ENCODE data around the gene LRRC4C. TPM values are rescaled to one million over a fixed set of nuclear protein-coding genes. Genes with fewer than 3 reads are reported as not detected.

LRRC4C gene
- total RNA-seq, 1 experiment from 2014 or later, result 0.15 TPM

DNA sequence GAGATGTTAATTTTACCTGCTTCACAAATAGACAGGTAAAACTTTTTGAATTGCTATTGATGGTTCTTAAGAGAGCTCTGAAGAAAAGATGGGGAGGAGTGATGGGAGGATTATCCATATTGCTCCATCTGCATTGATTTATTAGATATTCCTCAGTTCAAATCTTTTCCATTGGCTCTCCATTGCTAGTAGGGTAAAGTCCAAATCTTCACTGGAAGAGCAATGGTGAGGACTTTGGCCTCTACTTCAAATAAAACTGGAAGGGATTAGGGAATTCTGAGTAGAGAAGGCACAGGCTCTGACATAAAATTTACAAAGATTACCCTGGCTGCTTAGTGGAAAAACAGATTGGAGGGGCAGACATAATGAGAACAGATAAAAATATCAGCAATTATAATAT is 1024.1 kb downstream of the LRRC4C start:
- in situ Hi-C loops (cut with HindIII; ENCODE audit: low pct_unique_long_range_greater_than_20kb, low sequenced_read_pairs) (no loop called here), intact Hi-C loops (cut with micrococcal nuclease; ENCODE audit: unreplicated experiment) (no loop called here)

DNA sequence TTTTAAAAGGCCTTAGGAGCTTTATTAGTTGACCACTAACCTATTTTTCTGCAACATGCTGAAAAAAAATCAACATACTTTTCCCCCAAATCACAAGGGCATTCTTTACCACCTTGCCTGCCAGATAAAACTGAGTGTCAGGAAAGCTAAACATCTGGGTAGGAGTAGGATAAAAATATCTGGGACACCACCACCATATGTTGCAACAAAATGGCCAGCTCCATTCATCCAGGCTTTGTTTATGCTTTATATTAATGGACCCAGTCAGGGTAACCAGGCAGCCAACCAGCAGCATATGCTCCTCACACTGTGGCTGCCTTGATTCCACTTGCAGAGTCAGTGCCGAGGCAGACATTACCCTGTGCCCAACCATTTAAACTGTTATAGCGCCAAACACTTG is 1024.5 kb downstream of the LRRC4C start:
- no peak for DNase-seq (ENCODE audit: low read depth, low spot score)
- TF ChIP-seq, protein P1, sequence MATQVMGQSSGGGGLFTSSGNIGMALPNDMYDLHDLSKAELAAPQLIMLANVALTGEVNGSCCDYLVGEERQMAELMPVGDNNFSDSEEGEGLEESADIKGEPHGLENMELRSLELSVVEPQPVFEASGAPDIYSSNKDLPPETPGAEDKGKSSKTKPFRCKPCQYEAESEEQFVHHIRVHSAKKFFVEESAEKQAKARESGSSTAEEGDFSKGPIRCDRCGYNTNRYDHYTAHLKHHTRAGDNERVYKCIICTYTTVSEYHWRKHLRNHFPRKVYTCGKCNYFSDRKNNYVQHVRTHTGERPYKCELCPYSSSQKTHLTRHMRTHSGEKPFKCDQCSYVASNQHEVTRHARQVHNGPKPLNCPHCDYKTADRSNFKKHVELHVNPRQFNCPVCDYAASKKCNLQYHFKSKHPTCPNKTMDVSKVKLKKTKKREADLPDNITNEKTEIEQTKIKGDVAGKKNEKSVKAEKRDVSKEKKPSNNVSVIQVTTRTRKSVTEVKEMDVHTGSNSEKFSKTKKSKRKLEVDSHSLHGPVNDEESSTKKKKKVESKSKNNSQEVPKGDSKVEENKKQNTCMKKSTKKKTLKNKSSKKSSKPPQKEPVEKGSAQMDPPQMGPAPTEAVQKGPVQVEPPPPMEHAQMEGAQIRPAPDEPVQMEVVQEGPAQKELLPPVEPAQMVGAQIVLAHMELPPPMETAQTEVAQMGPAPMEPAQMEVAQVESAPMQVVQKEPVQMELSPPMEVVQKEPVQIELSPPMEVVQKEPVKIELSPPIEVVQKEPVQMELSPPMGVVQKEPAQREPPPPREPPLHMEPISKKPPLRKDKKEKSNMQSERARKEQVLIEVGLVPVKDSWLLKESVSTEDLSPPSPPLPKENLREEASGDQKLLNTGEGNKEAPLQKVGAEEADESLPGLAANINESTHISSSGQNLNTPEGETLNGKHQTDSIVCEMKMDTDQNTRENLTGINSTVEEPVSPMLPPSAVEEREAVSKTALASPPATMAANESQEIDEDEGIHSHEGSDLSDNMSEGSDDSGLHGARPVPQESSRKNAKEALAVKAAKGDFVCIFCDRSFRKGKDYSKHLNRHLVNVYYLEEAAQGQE (IDR thresholded peaks at IDR 0.05; ENCODE audit: insufficient read depth in 1 of 2, low read depth in 2 of 2, low read length in 1 of 2), result no peak
- TF ChIP-seq CTCF (IDR thresholded peaks at IDR 0.05), result no peak
- no peak for TF ChIP-seq POLR2AphosphoS5 (IDR thresholded peaks at IDR 0.05; ENCODE audit: low read depth, low read length)
- TF ChIP-seq SIN3A (IDR thresholded peaks at IDR 0.05; ENCODE audit: borderline replicate concordance, insufficient read depth, low read depth, low read length), result no peak
- TF ChIP-seq TCF7L2 (IDR thresholded peaks at IDR 0.05; ENCODE audit: low read depth, low read length), result no peak
- BruUV-seq (replicated peaks), result no TSS peak

More for the DNA sequence above, 1024.1 kb downstream of the LRRC4C start:
- Histone ChIP-seq H3K4me1 (ENCODE audit: control insufficient read depth, insufficient read depth, low read length) (no peaks in the 10 kb centered on the region), H3K27ac (ENCODE audit: low read length) (no peak overlapping the region), H3K27me3 (ENCODE audit: control insufficient read depth, insufficient read depth, low read length) (no peaks in the 10 kb centered on the region), H3K9me3 (ENCODE audit: control insufficient read depth, insufficient read depth, low read depth, low read length) (no peaks in the 10 kb centered on the region), H3K4me3 (ENCODE audit: low read depth in 2 of 2, low read length in 2 of 2) (no peak overlapping the region), H3K36me3 (ENCODE audit: control insufficient read depth, insufficient read depth, low read length) (no peaks in the 10 kb centered on the region)
- POLR2A ChIA-PET, result no interaction called here
- no peak for TF ChIP-seq POLR2AphosphoS5 (IDR thresholded peaks at IDR 0.05; ENCODE audit: low read depth, low read length)
- no peak for TF ChIP-seq CTCF (IDR thresholded peaks at IDR 0.05)
- TF ChIP-seq SIN3A (IDR thresholded peaks at IDR 0.05; ENCODE audit: borderline replicate concordance, insufficient read depth, low read depth, low read length), result no peak
- TF ChIP-seq TCF7L2 (IDR thresholded peaks at IDR 0.05; ENCODE audit: low read depth, low read length), result no peak
- TF ChIP-seq, protein P1 (IDR thresholded peaks at IDR 0.05; ENCODE audit: insufficient read depth in 1 of 2, low read depth in 2 of 2, low read length in 1 of 2), result no peak
- CTCF ChIA-PET, result no interaction called here
- no peak for ATAC-seq
- no TSS peak for BruUV-seq (replicated peaks)
- no peak for DNase-seq (ENCODE audit: low read depth, low spot score)

More for the DNA sequence above, 1024.5 kb downstream of the LRRC4C start:
- H3K36me3 ChIP-seq (ENCODE audit: control insufficient read depth, insufficient read depth, low read length), result no peaks in the 10 kb centered on the region
- POLR2A ChIA-PET, result no interaction called here
- no peaks in the 10 kb centered on the region for H3K27me3 ChIP-seq (ENCODE audit: control insufficient read depth, insufficient read depth, low read length)
- no peaks in the 10 kb centered on the region for H3K4me1 ChIP-seq (ENCODE audit: control insufficient read depth, insufficient read depth, low read length)
- H3K27ac ChIP-seq (ENCODE audit: low read length), result no peak overlapping the region
- no peaks in the 10 kb centered on the region for H3K9me3 ChIP-seq (ENCODE audit: control insufficient read depth, insufficient read depth, low read depth, low read length)
- in situ Hi-C loops (cut with HindIII; ENCODE audit: low pct_unique_long_range_greater_than_20kb, low sequenced_read_pairs) (no loop called here), intact Hi-C loops (cut with micrococcal nuclease; ENCODE audit: unreplicated experiment) (no loop called here)
- H3K4me3 ChIP-seq (ENCODE audit: low read depth in 2 of 2, low read length in 2 of 2), result no peak overlapping the region
- CTCF ChIA-PET, result interaction anchor here (0.5 kb wide), 1 partner anchor 774 kb away, joined by 5 read pairs; no protein-coding TSS in a partner anchor
- ATAC-seq, result no peak

Data from Panc1 (cell line).